Coronary artery (tissue), 2 donors: ENCODE data around the gene PROK1.

ENCODE experiments used
- DNase-seq: peaks from one replicate; pipeline ENCODE4 v3.0.0-alpha.2; 2017; ENCODE audit warnings: low spot score
- H3K27ac ChIP-seq, 2 donors: fragments of 200-600 bp; sonication (generic); one replicate each; pipeline ENCODE4 v1.5.1; 2016 to 2019
- H3K4me3 ChIP-seq: fragments of 200-600 bp; sonication (generic); 2 replicates; pipeline ENCODE4 v1.5.1; 2016; ENCODE audit warnings: mild to moderate bottlenecking, moderate library complexity
- TF ChIP-seq, protein P1 (sequence below): fragments of 200-600 bp; sonication (generic); IDR thresholded peaks from one replicate; pipeline ENCODE4 v1.5.1; 2019; ENCODE audit warnings: antibody characterized with exemption

Gene PROK1

DNA sequence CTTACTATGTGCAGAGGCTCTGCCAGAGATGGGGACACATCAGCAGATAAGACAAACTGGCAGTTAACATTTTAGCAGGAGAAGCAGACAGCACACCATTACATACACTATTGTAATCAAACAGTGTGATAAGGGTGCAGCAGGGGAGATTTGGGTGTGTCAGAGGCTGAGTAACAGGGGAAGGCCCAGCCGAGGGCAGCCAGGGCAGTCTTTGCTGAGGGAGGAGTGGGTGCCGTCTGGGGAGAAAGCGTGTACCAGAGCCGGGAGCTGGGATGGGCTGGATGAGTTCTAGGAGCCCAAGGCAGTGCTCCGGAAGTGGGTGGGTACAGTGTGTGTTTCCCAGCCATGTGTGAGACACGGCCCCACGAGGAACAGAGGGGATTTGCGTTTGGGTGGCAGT is 36.8 kb downstream of the PROK1 start:
- no peak overlapping the region for H3K4me3 ChIP-seq
- TF ChIP-seq, protein P1, sequence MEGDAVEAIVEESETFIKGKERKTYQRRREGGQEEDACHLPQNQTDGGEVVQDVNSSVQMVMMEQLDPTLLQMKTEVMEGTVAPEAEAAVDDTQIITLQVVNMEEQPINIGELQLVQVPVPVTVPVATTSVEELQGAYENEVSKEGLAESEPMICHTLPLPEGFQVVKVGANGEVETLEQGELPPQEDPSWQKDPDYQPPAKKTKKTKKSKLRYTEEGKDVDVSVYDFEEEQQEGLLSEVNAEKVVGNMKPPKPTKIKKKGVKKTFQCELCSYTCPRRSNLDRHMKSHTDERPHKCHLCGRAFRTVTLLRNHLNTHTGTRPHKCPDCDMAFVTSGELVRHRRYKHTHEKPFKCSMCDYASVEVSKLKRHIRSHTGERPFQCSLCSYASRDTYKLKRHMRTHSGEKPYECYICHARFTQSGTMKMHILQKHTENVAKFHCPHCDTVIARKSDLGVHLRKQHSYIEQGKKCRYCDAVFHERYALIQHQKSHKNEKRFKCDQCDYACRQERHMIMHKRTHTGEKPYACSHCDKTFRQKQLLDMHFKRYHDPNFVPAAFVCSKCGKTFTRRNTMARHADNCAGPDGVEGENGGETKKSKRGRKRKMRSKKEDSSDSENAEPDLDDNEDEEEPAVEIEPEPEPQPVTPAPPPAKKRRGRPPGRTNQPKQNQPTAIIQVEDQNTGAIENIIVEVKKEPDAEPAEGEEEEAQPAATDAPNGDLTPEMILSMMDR, result no peak
- no peak for DNase-seq
- no peak overlapping the region for H3K27ac ChIP-seq

DNA sequence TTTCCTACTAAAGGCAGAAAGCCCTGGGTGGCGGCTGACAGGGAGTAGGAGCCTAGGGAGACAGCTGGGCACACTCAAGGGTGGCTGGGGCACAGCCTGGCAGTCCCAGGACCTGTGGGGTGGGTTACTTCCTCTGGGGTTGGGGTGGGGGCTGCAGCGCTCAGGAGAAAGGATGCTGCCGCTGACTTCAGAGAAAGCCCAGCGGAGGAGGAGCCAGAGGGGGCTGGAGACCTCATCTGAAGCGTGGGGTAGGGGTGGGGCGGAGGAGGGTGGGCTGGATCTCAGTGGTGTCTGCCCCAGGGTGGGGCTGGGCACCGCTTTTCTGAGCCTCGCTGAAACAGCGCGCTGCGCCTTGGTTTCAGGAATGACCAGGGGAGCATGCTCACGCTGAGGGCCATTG is 37.2 kb downstream of the PROK1 start:
- H3K27ac ChIP-seq, result no peak overlapping the region
- no peak overlapping the region for H3K4me3 ChIP-seq
- TF ChIP-seq, protein P1, result no peak
- DNase-seq, result no peak

DNA sequence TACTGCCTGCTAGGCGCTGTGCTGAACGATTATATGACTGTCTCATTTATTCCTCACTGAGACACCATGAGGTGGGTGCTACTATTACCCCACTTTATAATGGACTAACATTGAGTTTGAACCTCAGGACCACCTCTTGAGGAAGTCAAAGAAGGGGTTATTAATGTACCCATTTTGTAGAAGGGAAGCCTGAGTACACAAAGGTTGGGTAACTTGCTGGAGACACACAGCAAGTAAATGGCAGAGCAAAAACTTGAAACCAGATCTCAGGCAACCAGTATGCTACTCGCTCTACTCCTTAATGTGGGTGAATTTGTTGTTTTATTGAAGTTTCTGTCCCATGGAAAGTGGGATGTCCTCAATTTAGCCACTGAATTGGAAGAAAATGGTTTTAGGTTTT is 37.9 kb downstream of the PROK1 start:
- TF ChIP-seq, protein P1, result no peak
- Histone ChIP-seq H3K4me3 (no peak overlapping the region), H3K27ac (no peak overlapping the region)
- DNase-seq, result no peak

DNA sequence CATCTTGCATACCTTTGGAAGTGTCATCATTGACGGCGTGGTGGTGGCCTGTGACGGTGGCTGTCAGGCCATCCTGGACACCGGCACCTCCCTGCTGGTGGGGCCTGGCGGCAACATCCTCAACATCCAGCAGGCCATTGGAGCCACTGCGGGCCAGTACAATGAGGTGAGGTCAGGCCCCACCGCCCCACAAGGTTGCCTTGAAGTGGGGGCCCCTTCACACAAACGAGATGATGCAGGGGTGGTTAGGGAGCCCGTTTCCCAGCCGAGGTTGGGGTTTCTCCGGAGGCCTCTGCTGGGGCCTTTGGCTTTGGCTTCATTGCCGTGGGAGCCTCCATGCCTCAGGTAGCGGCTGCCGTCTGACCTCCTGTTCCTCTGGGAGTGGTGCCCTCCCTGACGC is 38.5 kb downstream of the PROK1 start:
- TF ChIP-seq, protein P1, result no peak
- DNase-seq, result no peak
- H3K4me3 ChIP-seq, result no peak overlapping the region
- no peak overlapping the region for H3K27ac ChIP-seq

DNA sequence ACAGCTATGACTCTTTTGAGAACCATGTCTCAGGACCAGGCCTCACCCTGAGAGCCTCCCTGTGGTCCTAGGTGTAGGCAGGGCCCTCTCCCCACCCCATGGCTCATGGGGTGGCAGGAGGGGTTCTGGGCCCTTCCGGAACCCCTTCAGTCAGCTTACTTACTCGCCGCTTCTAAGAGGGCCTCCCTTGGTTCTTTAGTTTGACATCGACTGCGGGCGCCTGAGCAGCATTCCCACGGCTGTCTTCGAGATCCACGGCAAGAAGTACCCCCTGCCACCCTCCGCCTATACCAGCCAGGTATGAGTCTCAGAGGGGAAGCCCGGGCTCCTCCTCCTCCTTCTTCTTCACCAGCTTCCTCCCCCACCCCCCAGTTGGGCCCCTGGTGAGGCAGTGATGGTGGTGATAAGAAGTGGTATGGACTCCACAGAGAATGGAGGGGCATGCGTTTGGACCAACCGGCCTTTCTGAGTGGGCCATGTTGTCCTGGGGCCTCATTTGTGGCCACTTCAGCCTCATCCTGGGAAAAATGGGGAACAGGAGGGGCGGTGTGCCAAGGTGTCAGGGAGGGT is 39.1 kb downstream of the PROK1 start:
- no peak for DNase-seq
- TF ChIP-seq, protein P1, result no peak
- no peak overlapping the region for H3K4me3 ChIP-seq
- no peak overlapping the region for H3K27ac ChIP-seq

DNA sequence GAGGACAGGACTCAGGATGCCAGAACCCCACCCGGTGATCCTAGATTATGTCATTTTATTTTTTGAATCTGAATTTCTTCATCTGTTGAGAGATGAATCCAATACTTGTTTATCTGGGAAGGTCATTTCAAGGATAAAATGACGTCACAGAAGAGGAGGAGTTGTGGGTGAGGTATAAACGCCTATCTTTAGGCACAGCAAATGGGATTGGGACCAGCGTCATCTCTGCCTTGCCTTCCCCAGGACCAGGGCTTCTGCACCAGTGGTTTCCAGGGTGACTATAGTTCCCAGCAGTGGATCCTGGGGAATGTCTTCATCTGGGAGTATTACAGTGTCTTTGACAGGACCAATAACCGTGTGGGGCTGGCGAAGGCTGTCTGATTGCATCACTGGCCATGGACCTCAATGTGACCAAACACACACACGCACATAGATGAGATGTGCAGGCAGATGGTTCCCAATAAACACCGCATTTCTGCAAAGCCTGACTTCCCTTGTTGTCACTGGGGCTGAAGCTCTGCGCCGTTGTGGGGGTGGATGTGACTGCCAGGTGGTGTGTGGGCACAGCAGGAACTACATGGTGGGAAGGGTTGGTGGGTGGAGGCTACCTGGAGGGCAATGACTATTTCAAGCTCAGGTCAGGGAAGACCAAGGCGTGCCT is 40.0 kb downstream of the PROK1 start:
- Histone ChIP-seq H3K27ac (no peak overlapping the region), H3K4me3 (no peak overlapping the region)
- TF ChIP-seq, protein P1, result no peak
- DNase-seq, result no peak

DNA sequence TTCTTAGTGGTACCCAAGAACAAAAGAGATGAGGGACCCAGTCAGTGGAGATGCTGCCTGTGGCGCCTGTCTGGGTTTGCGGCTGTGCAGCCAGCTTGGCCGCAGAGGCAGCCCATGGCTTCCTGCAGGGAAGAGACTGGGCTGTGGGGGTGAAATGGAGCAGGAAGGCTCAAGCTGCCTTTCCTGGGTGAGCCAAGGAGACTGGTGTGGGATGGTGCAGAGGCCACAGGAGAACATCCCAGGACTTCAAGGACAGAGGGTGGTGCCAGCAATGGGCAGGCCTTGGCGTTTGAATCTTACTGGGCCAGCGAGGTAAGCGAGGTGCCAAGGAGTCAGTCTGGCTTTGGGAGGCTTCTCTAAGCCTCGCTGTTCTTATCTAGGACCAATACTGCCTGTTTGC is 41.6 kb downstream of the PROK1 start:
- Histone ChIP-seq H3K4me3 (no peak overlapping the region), H3K27ac (no peak overlapping the region)
- TF ChIP-seq, protein P1, result no peak
- no peak for DNase-seq
